SU-DHL-6 (cell line): ENCODE measurements around the gene MAML1.

ENCODE experiments used
- EZH2phosphoT487 ChIP-seq: fragments of 200-600 bp; sonication (generic), shearing (Covaris generic); conservative IDR thresholded peaks from 2 replicates; pipeline ENCODE4 v1.6.1; 2018; ENCODE audit warnings: mild to moderate bottlenecking, antibody characterized with exemption, low read length, moderate library complexity, mixed read lengths
- TF ChIP-seq, protein P1 (sequence below): fragments of 200-600 bp; sonication (generic); IDR thresholded peaks from one replicate; pipeline ENCODE4 v1.5.1; 2017; ENCODE audit warnings: antibody characterized with exemption, mild to moderate bottlenecking, low read length, moderate library complexity; ENCODE audit not compliant: insufficient read depth, poor library complexity, severe bottlenecking

DNA sequence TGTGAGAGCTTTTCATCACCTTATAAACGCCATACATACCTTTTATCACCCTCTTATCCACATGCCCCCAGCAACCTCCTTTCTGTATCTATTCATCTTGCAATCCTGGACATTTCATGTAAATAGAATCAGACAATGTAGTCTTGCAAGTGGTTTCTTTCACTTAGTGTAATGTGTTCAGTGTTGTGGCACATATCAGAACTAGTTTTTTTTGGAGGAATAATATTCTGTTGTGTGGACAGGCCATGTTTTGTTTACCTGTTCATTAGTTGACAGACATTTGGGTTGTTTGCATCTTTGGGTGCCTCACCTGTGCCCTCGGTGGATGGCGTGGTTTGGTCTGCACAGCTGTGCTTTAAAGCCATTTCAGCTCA lies 89.4 kb downstream of the MAML1 start:
- TF ChIP-seq, protein P1, sequence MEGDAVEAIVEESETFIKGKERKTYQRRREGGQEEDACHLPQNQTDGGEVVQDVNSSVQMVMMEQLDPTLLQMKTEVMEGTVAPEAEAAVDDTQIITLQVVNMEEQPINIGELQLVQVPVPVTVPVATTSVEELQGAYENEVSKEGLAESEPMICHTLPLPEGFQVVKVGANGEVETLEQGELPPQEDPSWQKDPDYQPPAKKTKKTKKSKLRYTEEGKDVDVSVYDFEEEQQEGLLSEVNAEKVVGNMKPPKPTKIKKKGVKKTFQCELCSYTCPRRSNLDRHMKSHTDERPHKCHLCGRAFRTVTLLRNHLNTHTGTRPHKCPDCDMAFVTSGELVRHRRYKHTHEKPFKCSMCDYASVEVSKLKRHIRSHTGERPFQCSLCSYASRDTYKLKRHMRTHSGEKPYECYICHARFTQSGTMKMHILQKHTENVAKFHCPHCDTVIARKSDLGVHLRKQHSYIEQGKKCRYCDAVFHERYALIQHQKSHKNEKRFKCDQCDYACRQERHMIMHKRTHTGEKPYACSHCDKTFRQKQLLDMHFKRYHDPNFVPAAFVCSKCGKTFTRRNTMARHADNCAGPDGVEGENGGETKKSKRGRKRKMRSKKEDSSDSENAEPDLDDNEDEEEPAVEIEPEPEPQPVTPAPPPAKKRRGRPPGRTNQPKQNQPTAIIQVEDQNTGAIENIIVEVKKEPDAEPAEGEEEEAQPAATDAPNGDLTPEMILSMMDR: no peak
- no peak for TF ChIP-seq EZH2phosphoT487
